Type B pancreatic cell (in vitro differentiated cells): ENCODE results near the gene SMIM38. TPM values are rescaled to one million over a fixed set of nuclear protein-coding genes. Genes with fewer than 3 reads are reported as not detected.

Source experiments
- DNase-seq: peaks from one replicate; pipeline ENCODE4 v3.0.0; 2021; ENCODE audit warnings: mixed read lengths; ENCODE audit not compliant: unreplicated experiment; ENCODE audit errors: extremely low spot score
- H3K27ac Mint-ChIP-seq: 2 replicates; pipeline ENCODE4 v1.8.0; 2021; ENCODE audit warnings: mild to moderate bottlenecking, mixed read lengths
- H3K27me3 Mint-ChIP-seq: 2 replicates; pipeline ENCODE4 v1.8.0; 2021; ENCODE audit warnings: mixed read lengths
- H3K36me3 Mint-ChIP-seq: 2 replicates; pipeline ENCODE4 v1.8.0; 2021; ENCODE audit warnings: mixed read lengths
- H3K4me1 Mint-ChIP-seq: one replicate; pipeline ENCODE4 v1.8.0; 2021; ENCODE audit warnings: mixed read lengths; ENCODE audit not compliant: unreplicated experiment
- H3K4me3 Mint-ChIP-seq: 2 replicates; pipeline ENCODE4 v1.8.0; 2021; ENCODE audit warnings: mild to moderate bottlenecking, mixed read lengths
- H3K9me3 Mint-ChIP-seq: 2 replicates; pipeline ENCODE4 v1.8.0; 2021; ENCODE audit warnings: mixed read lengths
- total RNA-seq: library from RNA; stranded (reverse); gene quantifications from 2 replicates; pipeline ENCODE4 v1.2.1, GENCODE V29; 2021; ENCODE audit warnings: low replicate concordance
- TF ChIP-seq, protein P1 (sequence below): fragments of 200-600 bp; sonication (generic); conservative IDR thresholded peaks from 2 replicates; pipeline ENCODE4 v1.5.0; 2021; ENCODE audit warnings: antibody characterized with exemption, mild to moderate bottlenecking

SMIM38 gene
- total RNA-seq, 1 donor from 2014 or later, result 5.3 TPM

DNA sequence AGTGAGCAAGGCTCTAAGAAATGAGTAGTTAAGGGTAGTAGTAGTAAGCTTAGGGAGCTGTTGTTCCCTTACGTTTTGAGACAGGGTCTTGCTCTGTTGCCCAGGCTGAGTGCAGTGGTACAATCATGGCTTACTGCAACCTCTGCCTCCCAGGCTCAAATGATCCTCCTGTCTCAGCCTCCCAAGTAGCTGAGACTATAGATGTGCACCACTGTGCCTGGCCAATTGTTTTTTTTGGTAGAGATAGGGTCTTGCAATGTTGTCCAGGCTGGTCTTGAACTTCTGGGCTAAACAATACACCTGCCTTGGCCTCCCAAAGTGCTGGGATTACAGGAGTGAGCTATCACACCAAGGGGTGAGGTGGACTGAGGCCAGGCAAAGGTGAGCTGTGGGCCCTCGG lies 10.0 kb downstream of the SMIM38 start:
- TF ChIP-seq, protein P1, sequence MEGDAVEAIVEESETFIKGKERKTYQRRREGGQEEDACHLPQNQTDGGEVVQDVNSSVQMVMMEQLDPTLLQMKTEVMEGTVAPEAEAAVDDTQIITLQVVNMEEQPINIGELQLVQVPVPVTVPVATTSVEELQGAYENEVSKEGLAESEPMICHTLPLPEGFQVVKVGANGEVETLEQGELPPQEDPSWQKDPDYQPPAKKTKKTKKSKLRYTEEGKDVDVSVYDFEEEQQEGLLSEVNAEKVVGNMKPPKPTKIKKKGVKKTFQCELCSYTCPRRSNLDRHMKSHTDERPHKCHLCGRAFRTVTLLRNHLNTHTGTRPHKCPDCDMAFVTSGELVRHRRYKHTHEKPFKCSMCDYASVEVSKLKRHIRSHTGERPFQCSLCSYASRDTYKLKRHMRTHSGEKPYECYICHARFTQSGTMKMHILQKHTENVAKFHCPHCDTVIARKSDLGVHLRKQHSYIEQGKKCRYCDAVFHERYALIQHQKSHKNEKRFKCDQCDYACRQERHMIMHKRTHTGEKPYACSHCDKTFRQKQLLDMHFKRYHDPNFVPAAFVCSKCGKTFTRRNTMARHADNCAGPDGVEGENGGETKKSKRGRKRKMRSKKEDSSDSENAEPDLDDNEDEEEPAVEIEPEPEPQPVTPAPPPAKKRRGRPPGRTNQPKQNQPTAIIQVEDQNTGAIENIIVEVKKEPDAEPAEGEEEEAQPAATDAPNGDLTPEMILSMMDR, result no peak
- peaks cover 13% of the 10 kb centered on the region for H3K9me3 Mint-ChIP-seq
- H3K36me3 Mint-ChIP-seq, result peaks cover 13% of the 10 kb centered on the region
- peaks cover 6% of the 10 kb centered on the region for H3K27me3 Mint-ChIP-seq
- no peak overlapping the region for H3K4me3 Mint-ChIP-seq
- H3K27ac Mint-ChIP-seq, result no peak overlapping the region
- H3K4me1 Mint-ChIP-seq, result peaks cover 21% of the 10 kb centered on the region
- DNase-seq, result no peak

DNA sequence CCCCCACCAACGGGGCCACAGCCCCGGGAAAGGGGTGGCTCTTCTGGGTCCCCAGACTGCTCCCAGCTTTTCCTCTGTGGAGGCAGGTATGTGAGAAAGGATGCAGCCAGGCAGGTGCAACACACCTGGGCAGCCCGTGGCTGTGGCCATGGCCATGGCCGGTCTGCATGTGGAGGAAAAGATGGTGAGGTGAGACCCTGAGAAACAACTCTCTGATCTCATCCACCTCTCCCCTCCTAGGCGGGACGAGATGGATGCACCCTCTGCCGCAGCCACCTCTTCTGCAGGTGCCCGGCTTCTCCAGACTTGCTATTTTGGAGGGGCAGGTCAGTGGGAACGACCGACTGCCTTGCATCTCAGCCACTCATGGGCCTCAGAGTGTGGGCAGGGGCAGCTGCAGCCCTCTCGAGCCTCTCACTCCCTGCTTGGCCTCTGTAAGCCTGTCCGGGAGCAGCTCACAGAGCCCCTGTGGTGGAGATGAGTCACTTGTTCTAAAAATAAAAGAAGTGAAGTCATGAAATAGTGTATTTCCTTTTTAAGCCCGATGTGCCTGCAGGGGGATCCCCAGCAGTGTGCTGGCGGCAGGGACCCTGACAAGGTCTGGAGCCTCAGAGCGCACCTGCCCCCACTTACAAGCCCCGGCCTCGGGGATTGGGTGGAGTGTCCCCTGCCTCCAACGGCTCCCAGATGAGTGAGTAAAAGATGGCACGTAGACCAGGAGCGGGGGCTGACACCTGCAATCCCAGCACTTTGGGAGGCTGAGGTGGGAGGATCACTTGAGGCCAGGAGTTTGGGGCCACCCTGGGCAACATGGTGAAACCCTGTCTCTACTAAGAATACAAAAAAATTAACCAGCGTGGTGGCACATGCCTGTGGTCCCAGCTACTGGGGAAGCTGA lies 10.7 kb downstream of the SMIM38 start:
- TF ChIP-seq, protein P1, result peak; percentile 35
- no peak for DNase-seq
- Mint-ChIP-seq H3K36me3 (peaks cover 11% of the 10 kb centered on the region), H3K27me3 (peaks cover 6% of the 10 kb centered on the region), H3K4me1 (peaks cover 17% of the 10 kb centered on the region), H3K27ac (no peak overlapping the region), H3K9me3 (peaks cover 12% of the 10 kb centered on the region), H3K4me3 (no peak overlapping the region)

DNA sequence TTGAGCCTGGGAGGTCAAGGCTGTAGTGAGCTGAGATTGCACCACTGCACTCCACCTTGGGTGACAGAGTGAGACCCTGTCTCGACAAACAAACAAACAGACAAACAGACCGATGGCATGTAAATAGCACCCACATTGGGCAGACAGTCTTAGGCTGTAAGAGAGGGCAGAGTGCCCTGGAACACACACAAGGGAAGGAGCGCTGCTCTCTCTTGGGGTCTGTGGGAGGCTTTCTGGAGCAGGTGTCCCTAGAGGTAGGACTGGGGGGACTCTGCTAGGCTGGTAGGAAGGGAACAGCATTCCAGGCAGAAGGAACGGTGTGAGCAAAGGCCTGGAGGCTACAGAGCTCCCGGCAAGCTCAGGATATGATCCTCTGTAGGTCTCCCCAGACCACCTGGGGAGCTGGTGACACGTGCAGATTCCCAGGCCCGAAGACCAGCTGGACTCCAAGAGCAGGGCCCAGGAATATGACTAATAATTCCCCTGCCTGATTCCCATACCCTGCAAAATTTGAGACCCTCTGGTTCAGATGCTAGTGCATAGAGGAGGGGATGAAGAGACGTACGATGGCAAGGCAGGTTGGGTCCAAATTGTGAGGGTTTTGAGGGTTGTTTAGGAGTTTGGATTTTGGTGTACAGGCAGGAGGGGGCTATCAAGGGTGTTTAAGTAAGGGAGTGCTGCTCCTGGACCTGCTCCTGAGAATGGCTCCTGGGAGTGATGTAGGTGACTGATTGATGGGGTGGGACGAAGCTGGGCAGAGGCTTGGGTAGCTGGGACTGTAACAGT lies 11.6 kb downstream of the SMIM38 start:
- DNase-seq, result no peak
- H3K4me3 Mint-ChIP-seq, result no peak overlapping the region
- H3K27me3 Mint-ChIP-seq, result peaks cover 6% of the 10 kb centered on the region
- H3K9me3 Mint-ChIP-seq, result peaks cover 6% of the 10 kb centered on the region
- TF ChIP-seq, protein P1, result no peak
- H3K4me1 Mint-ChIP-seq, result peaks cover 14% of the 10 kb centered on the region
- H3K36me3 Mint-ChIP-seq, result peaks cover 7% of the 10 kb centered on the region
- no peak overlapping the region for H3K27ac Mint-ChIP-seq

DNA sequence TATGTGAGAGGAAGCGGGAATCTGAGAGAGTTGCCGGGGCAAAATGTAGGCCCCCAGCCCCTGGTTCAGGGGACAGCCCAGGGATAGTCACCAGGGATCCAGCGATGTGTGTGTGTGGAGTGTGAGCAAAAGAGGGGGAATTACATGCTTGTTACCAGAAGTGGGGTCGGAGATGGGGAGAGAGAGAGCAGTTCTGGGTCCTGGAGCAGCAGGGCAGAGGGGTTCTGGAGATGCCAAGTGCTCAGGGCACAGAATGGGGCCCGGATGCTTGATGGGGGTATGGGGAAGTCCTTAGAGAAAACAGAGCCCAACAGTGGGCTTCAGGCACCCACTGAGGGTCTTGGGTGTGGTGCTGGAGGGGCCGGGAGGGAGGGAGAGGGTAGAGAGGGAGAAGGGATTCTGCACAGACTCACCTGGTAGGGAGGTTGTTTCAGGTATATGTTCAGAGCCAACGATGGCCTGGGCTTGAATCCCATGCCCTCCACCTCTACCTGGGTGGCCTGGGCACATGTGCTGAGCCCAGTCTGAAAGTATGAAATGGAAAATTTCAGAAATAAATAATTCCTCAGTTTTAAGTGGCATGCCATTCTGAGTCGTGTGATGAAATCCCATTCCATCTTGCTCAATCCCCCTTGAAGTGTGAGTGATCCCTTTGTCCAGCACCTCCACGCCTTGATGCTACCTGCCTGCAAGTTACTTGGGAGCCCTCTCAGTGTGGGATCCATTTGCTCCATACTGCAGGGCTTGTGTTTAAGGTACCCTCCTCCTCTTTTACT lies 12.4 kb downstream of the SMIM38 start:
- Mint-ChIP-seq H3K27me3 (peaks cover 6% of the 10 kb centered on the region), H3K4me1 (peaks cover 14% of the 10 kb centered on the region), H3K4me3 (no peak overlapping the region), H3K9me3 (peaks cover 6% of the 10 kb centered on the region), H3K27ac (no peak overlapping the region), H3K36me3 (peaks cover 3% of the 10 kb centered on the region)
- no peak for DNase-seq
- TF ChIP-seq, protein P1, result no peak

DNA sequence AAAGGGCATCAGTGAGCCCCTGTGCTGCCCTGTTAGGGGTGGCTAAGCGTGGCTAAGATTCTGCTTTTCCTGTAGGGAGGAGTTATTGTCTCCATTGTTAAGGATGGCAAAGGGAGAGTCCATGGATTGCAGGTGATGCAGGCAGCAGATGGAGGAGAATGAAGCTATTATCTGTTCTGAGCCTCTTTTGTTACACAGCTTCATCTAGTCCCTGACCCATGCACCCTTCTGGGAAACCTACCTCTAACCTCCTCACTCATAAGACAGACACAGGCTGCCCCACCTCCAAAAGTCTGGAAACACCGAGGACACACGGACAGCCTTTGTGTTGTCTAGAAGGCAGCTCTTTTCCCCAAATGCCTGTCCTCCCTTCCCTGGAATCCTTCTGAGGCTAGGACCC lies 13.7 kb downstream of the SMIM38 start:
- DNase-seq, result no peak
- no peaks in the 10 kb centered on the region for H3K9me3 Mint-ChIP-seq
- no peaks in the 10 kb centered on the region for H3K36me3 Mint-ChIP-seq
- H3K4me3 Mint-ChIP-seq, result no peak overlapping the region
- H3K27ac Mint-ChIP-seq, result no peak overlapping the region
- TF ChIP-seq, protein P1, result no peak
- peaks cover 6% of the 10 kb centered on the region for H3K27me3 Mint-ChIP-seq
- peaks cover 14% of the 10 kb centered on the region for H3K4me1 Mint-ChIP-seq
